Calu3 (cell line): Measurements from ENCODE around the gene SH2D3A. TPM values are rescaled to one million over a fixed set of nuclear protein-coding genes. Genes with fewer than 3 reads are reported as not detected.
"Not testable (repeated sequence)": the region's sequence is repeated elsewhere in the genome, so short reads cannot be mapped to it uniquely, and the experiment has no call there.

Experiments
- BruUV-seq: library from RNA; stranded (reverse); fragments of 400-500 nt; replicated peaks from 2 replicates; lab custom pipeline; 2021; lab: Mats Ljungman, UMichigan
- CTCF ChIA-PET: fragments of 300-600 bp; sonication (Branson Sonifier 250); formaldehyde crosslinking; loops from one replicate; lab custom pipeline; 2022; ENCODE audit warnings: antibody characterized with exemption; lab: Charles Lee
- DNase-seq: peaks from one replicate; pipeline ENCODE4 v3.0.0; 2022
- H3K27ac Mint-ChIP-seq: one replicate; pipeline ENCODE4 v1.8.0; 2022; ENCODE audit warnings: mixed read lengths; ENCODE audit not compliant: unreplicated experiment
- H3K27me3 Mint-ChIP-seq: one replicate; pipeline ENCODE4 v1.8.0; 2022; ENCODE audit warnings: mixed read lengths; ENCODE audit not compliant: unreplicated experiment
- H3K36me3 Mint-ChIP-seq: one replicate; pipeline ENCODE4 v1.8.0; 2022; ENCODE audit warnings: mild to moderate bottlenecking, moderate library complexity, mixed read lengths; ENCODE audit not compliant: insufficient read depth, unreplicated experiment
- H3K4me1 Mint-ChIP-seq: one replicate; pipeline ENCODE4 v1.8.0; 2022; ENCODE audit warnings: mild to moderate bottlenecking, low read depth, mixed read lengths; ENCODE audit not compliant: unreplicated experiment
- H3K4me3 Mint-ChIP-seq: one replicate; pipeline ENCODE4 v1.8.0; 2022; ENCODE audit warnings: mild to moderate bottlenecking, low read depth, moderate library complexity, mixed read lengths; ENCODE audit not compliant: unreplicated experiment
- H3K9me3 Mint-ChIP-seq: one replicate; pipeline ENCODE4 v1.8.0; 2022; ENCODE audit warnings: low read depth, mixed read lengths; ENCODE audit not compliant: unreplicated experiment
- intact Hi-C: fragments of 100-400 bp; cut with micrococcal nuclease; formaldehyde crosslinking; loops from one replicate; pipeline ENCODE4 v1.10.0; 2022; ENCODE audit not compliant: unreplicated experiment
- total RNA-seq: library from RNA; stranded (reverse); gene quantifications from 2 replicates; pipeline ENCODE4 v1.2.3, GENCODE V29; 2022
- TF ChIP-seq, protein P1 (sequence below): fragments of 200-600 bp; IDR thresholded peaks from one replicate; pipeline ENCODE4 v1.8.0; 2022; ENCODE audit warnings: antibody characterized with exemption; ENCODE audit not compliant: unreplicated experiment

SH2D3A gene
- total RNA-seq, 1 experiment from 2014 or later: 64.0 TPM

DNA sequence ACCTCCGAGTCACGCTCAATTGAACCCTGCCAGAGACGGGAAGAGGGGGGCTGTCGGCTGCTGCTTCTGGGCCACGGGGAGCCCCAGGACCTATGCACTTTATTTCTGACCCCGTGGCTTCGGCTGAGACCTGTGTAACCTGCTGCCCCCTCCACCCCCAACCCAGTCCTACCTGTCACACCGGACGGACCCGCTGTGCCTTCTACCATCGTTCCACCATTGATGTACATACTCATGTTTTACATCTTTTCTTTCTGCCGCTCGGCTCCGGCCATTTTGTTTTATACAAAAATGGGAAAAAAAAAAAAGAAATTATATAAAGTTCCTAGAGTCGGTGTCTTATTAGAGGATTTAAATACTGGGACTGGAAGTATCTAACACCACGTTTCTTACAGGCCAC is 16.0 kb downstream of the SH2D3A start:
- Mint-ChIP-seq H3K4me3 (no peak overlapping the region), H3K27me3 (no peaks in the 10 kb centered on the region), H3K36me3 (peaks cover 83% of the 10 kb centered on the region), H3K9me3 (no peaks in the 10 kb centered on the region), H3K27ac (no peak overlapping the region), H3K4me1 (peaks cover 9% of the 10 kb centered on the region)
- no peak for DNase-seq
- no TSS peak for BruUV-seq
- CTCF ChIA-PET: no interaction called here
- TF ChIP-seq, protein P1, sequence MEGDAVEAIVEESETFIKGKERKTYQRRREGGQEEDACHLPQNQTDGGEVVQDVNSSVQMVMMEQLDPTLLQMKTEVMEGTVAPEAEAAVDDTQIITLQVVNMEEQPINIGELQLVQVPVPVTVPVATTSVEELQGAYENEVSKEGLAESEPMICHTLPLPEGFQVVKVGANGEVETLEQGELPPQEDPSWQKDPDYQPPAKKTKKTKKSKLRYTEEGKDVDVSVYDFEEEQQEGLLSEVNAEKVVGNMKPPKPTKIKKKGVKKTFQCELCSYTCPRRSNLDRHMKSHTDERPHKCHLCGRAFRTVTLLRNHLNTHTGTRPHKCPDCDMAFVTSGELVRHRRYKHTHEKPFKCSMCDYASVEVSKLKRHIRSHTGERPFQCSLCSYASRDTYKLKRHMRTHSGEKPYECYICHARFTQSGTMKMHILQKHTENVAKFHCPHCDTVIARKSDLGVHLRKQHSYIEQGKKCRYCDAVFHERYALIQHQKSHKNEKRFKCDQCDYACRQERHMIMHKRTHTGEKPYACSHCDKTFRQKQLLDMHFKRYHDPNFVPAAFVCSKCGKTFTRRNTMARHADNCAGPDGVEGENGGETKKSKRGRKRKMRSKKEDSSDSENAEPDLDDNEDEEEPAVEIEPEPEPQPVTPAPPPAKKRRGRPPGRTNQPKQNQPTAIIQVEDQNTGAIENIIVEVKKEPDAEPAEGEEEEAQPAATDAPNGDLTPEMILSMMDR: no peak
- intact Hi-C loops: no loop called here

DNA sequence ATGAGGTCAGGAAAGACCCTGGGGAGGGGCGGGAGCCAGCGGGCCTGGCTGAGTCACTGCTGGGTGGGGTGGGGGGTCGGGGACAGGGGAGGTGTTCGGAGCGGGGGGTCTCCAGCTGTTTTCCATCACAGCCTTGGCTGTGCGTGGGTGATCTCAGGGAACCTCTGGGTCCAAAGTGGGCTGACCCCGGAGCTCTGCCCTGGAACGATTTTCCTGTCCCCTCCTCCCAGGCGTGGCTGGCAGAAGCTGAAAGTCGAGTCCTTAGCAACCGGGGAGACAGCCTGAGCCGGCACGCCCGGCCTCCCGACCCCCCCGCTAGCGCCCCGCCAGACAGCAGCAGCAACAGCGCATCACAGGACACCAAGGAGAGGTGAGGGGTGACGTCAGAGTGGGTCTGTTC is 17.2 kb downstream of the SH2D3A start:
- no peak overlapping the region for H3K4me3 Mint-ChIP-seq
- peaks cover 91% of the 10 kb centered on the region for H3K36me3 Mint-ChIP-seq
- H3K27me3 Mint-ChIP-seq: no peaks in the 10 kb centered on the region
- no peaks in the 10 kb centered on the region for H3K9me3 Mint-ChIP-seq
- intact Hi-C loops: no loop called here
- no TSS peak for BruUV-seq
- TF ChIP-seq, protein P1: no peak
- DNase-seq: no peak
- H3K27ac Mint-ChIP-seq: peak overlapping the region; percentile 60
- CTCF ChIA-PET: interaction anchor here (0.7 kb wide), 1 partner anchor 106 kb away, joined by 3 read pairs; no protein-coding TSS in a partner anchor
- peaks cover 20% of the 10 kb centered on the region for H3K4me1 Mint-ChIP-seq

DNA sequence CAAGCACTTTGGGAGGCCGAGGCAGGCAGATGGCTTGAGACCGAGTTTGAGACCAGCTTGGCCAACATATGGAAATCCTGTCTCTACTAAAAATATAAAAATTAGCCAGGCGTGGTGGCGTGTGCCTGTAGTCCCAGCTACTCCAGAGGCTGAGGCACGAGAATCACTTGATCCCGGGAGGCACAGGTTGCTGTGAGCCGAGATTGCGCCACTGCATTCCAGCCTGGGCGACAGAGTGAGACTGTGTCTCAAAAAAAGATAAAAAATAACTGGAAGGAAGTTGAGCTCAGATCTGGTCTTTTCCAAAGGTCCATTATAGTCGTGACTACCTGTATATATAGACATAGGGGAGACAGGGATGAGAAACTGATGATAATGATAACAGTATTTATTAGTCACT is 18.7 kb downstream of the SH2D3A start:
- H3K4me3 Mint-ChIP-seq, H3K27ac Mint-ChIP-seq, DNase-seq, H3K27me3 Mint-ChIP-seq, intact Hi-C loops, CTCF ChIA-PET, H3K9me3 Mint-ChIP-seq, BruUV-seq: not testable (repeated sequence)
- Mint-ChIP-seq H3K36me3 (peaks cover 91% of the 10 kb centered on the region), H3K4me1 (peaks cover 33% of the 10 kb centered on the region)

DNA sequence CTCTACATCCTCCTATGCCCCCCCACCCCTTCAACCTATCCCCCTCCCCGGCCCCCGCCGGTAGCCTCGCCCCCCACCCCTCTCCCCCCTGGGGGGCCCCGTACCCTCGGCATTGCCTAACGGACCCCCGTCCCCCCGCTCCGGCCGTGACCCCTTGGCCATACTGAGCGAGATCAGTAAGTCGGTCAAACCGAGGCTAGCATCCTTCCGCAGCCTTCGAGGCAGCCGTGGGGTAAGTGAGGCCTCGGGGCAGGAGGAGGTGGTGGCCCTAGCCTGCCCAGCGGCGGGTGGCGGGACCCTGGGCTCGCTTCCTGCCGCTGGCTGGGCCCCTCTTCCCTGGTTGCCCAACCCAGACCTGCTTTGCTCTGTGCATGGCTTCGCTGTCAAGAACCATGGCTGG is 21.3 kb downstream of the SH2D3A start:
- H3K4me3 Mint-ChIP-seq: peak overlapping the region; percentile 53
- TF ChIP-seq, protein P1: no peak
- no peak for DNase-seq
- no peaks in the 10 kb centered on the region for H3K27me3 Mint-ChIP-seq
- H3K9me3 Mint-ChIP-seq: no peaks in the 10 kb centered on the region
- no TSS peak for BruUV-seq
- peak overlapping the region; percentile 69 for H3K27ac Mint-ChIP-seq
- CTCF ChIA-PET: no interaction called here
- intact Hi-C loops: no loop called here
- H3K36me3 Mint-ChIP-seq: peaks cover 89% of the 10 kb centered on the region
- peaks cover 24% of the 10 kb centered on the region for H3K4me1 Mint-ChIP-seq
